Measurements from ENCODE around the gene TNFSF18. TPM values are rescaled to one million over a fixed set of nuclear protein-coding genes. Genes with fewer than 3 reads are reported as not detected.

The TNFSF18 gene
- total and polyA plus RNA-seq, 2 experiments from 2014 or later = 0.11 to 0.22 TPM

DNA sequence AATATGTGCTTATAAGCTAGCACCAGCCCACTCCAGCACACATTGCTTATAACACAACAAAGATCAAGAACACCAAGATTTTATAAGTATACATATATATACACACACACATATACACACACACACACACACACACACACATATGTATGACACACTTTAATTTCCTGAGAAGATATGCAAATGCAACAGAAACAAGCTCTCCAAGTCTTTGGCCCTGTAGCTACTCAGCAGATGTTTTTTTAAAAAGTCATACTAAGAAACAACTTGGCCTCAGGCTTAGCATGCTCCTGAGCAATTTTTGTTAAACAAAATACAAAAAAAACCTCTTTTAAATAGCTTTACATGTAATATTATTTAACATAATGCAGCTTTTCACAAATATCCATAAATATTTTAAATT, 11.1 kb downstream of the TNFSF18 start:
- in situ Hi-C loops (cut with MboI) = no loop called here
- no peaks in the 10 kb centered on the region for H3K36me3 ChIP-seq (ENCODE audit: low read depth)
- DNase-seq = no peak

DNA sequence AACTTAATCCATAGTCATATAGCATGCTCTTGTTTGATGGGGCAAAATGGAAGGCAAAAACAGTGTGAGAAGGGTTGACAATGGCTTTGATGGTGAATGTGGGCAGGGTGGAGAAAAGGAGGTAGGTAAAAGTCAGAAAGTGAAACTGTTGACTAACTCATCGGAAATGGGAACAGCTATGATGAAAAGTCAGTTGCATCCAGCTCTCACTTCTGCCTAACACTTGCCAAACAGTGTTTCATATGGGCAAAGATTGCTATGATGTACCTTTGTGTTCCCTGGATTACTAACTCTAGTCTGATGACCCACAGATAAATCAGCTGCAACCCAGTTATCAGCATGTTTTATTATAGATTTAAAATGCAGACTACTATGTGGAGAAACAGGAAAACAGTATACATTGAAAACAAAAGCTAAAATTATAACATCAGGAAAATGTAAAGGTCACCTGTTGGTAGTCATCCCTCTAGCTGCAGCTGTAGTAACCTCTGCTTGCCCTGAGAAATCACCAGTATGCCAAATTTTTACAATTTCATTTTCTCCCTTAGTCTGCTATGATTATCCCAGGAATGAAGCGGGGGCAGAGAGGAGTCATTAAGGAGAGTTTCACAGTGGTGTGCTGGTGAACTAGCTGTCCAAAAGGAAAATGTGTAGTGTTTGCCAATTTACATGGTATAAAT, 11.7 kb downstream of the TNFSF18 start:
- DNase-seq = no peak
- H3K9me3 ChIP-seq (ENCODE audit: low read depth) = no peaks in the 10 kb centered on the region
- H3K79me2 ChIP-seq (ENCODE audit: insufficient read depth) = no peaks in the 10 kb centered on the region
- WGBS, 2 experiments (ENCODE audit: low coverage in 1 of 2, low lambda C conversion rate in 2 of 2, missing lambda C conversion rate in 2 of 2) = 89 to 92% methylated on average over 2 of the region's 2 CpGs
- H3K4me2 ChIP-seq (ENCODE audit: unreplicated experiment) = no peak overlapping the region
- H3F3A ChIP-seq (ENCODE audit: insufficient read depth) = no peaks in the 10 kb centered on the region
- no peaks in the 10 kb centered on the region for H3K27me3 ChIP-seq (replicated peaks; ENCODE audit: insufficient read depth)
- H3K27ac ChIP-seq = no peak overlapping the region
- H3K9ac ChIP-seq = no peak overlapping the region
- no peak overlapping the region for H3K4me3 ChIP-seq
- in situ Hi-C loops (cut with MboI) = no loop called here
- H4K20me1 ChIP-seq (ENCODE audit: insufficient read depth) = no peaks in the 10 kb centered on the region
- no peaks in the 10 kb centered on the region for H3K36me3 ChIP-seq (ENCODE audit: low read depth)
- peaks cover 8% of the 10 kb centered on the region for H3K4me1 ChIP-seq (ENCODE audit: insufficient read depth)
- H2AFZ ChIP-seq = no peak overlapping the region
- TF ChIP-seq EZH2phosphoT487 (IDR thresholded peaks at IDR 0.05; ENCODE audit: insufficient read depth, low read depth) (no peak), EZH2 (IDR thresholded peaks at IDR 0.05; ENCODE audit: insufficient read depth, poor library complexity, severe bottlenecking) (no peak)
- no peaks in the 10 kb centered on the region for H3K9me2 ChIP-seq (ENCODE audit: insufficient read depth)

More for the DNA sequence above, 11.1 kb downstream of the TNFSF18 start:
- H3K4me3 ChIP-seq = no peak overlapping the region
- no peak overlapping the region for H3K27ac ChIP-seq
- no peak overlapping the region for H3K4me2 ChIP-seq (ENCODE audit: unreplicated experiment)
- H4K20me1 ChIP-seq (ENCODE audit: insufficient read depth) = no peaks in the 10 kb centered on the region
- no peaks in the 10 kb centered on the region for H3K79me2 ChIP-seq (ENCODE audit: insufficient read depth)
- H3K4me1 ChIP-seq (ENCODE audit: insufficient read depth) = peaks cover 8% of the 10 kb centered on the region
- no peaks in the 10 kb centered on the region for H3K9me2 ChIP-seq (ENCODE audit: insufficient read depth)
- H3K9ac ChIP-seq = no peak overlapping the region
- H3K9me3 ChIP-seq (ENCODE audit: low read depth) = no peaks in the 10 kb centered on the region
- TF ChIP-seq EZH2phosphoT487 (IDR thresholded peaks at IDR 0.05; ENCODE audit: insufficient read depth, low read depth) (no peak), EZH2 (IDR thresholded peaks at IDR 0.05; ENCODE audit: insufficient read depth, poor library complexity, severe bottlenecking) (no peak)
- no peak overlapping the region for H2AFZ ChIP-seq
- H3K27me3 ChIP-seq (replicated peaks; ENCODE audit: insufficient read depth) = no peaks in the 10 kb centered on the region
- no peaks in the 10 kb centered on the region for H3F3A ChIP-seq (ENCODE audit: insufficient read depth)

DNA sequence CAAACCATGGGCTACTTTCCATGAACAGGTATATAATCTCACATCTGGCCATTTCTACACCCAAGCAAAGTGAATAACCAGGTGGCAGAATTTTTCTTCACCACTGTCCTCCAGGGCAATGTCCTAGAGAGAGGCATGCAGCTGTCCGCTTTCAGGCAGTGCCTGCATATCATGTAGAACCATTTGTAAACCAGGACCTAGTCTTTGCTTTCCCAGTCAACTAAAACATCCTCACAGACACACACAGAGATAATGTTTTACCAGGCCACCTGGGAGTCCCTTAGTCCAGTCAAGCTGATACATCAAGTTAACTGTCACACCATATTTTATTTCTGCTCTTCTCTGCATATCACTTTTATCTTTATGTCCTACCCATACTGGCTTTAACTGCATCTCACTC, 26.2 kb downstream of the TNFSF18 start:
- no peak for TF ChIP-seq EZH2 (IDR thresholded peaks at IDR 0.05; ENCODE audit: insufficient read depth, poor library complexity, severe bottlenecking)
- no peak for TF ChIP-seq EZH2phosphoT487 (IDR thresholded peaks at IDR 0.05; ENCODE audit: insufficient read depth, low read depth)
- WGBS, 2 experiments (ENCODE audit: low coverage in 1 of 2, low lambda C conversion rate in 2 of 2, missing lambda C conversion rate in 2 of 2) = 94 to 97% methylated on average over 1 of the region's 1 CpG
- Histone ChIP-seq H3K4me3 (no peak overlapping the region), H3F3A (ENCODE audit: insufficient read depth) (no peaks in the 10 kb centered on the region), H4K20me1 (ENCODE audit: insufficient read depth) (no peaks in the 10 kb centered on the region), H3K9me3 (ENCODE audit: low read depth) (no peaks in the 10 kb centered on the region), H2AFZ (no peak overlapping the region), H3K27ac (no peak overlapping the region), H3K9ac (no peak overlapping the region), H3K4me2 (ENCODE audit: unreplicated experiment) (no peak overlapping the region), H3K36me3 (ENCODE audit: low read depth) (no peaks in the 10 kb centered on the region), H3K4me1 (ENCODE audit: insufficient read depth) (no peaks in the 10 kb centered on the region), H3K27me3 (replicated peaks; ENCODE audit: insufficient read depth) (no peaks in the 10 kb centered on the region), H3K9me2 (ENCODE audit: insufficient read depth) (peaks cover 5% of the 10 kb centered on the region; the same call in 1 of the 2 replicates), H3K79me2 (ENCODE audit: insufficient read depth) (no peaks in the 10 kb centered on the region)
- DNase-seq = no peak
- in situ Hi-C loops (cut with MboI) = no loop called here

DNA sequence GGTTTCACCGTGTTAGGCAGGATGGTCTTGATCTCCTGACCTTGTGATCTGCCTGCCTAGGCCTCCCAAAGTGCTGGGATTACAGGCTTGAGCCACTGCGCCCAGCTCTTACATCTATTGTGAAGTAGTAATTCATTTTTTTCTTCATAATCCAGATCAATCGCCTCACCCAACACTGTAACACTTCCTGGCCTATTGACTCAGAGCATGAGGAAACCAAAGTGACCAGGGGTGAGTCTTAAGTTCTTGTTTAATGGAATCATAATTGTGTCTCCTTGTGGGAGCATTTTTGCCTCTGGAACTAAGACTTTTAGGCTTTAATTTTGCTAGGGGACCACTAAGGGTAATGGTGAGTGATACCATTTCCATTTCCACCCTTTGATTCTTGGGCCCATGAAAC, 27.4 kb downstream of the TNFSF18 start:
- H2AFZ ChIP-seq = no peak overlapping the region
- no peaks in the 10 kb centered on the region for H4K20me1 ChIP-seq (ENCODE audit: insufficient read depth)
- 69 to 81% methylated on average over 3 of the region's 3 CpGs for WGBS, 2 experiments (ENCODE audit: low coverage in 1 of 2, low lambda C conversion rate in 2 of 2, missing lambda C conversion rate in 2 of 2)
- H3K4me3 ChIP-seq = no peak overlapping the region
- no peaks in the 10 kb centered on the region for H3K36me3 ChIP-seq (ENCODE audit: low read depth)
- no peaks in the 10 kb centered on the region for H3K27me3 ChIP-seq (replicated peaks; ENCODE audit: insufficient read depth)
- no peak overlapping the region for H3K27ac ChIP-seq
- no peak overlapping the region for H3K4me2 ChIP-seq (ENCODE audit: unreplicated experiment)
- peaks cover 5% of the 10 kb centered on the region; the same call in 1 of the 2 replicates for H3K9me2 ChIP-seq (ENCODE audit: insufficient read depth)
- in situ Hi-C loops (cut with MboI) = no loop called here
- TF ChIP-seq EZH2phosphoT487 (IDR thresholded peaks at IDR 0.05; ENCODE audit: insufficient read depth, low read depth) (no peak), EZH2 (IDR thresholded peaks at IDR 0.05; ENCODE audit: insufficient read depth, poor library complexity, severe bottlenecking) (no peak)
- H3K4me1 ChIP-seq (ENCODE audit: insufficient read depth) = no peaks in the 10 kb centered on the region
- no peak overlapping the region for H3K9ac ChIP-seq
- no peaks in the 10 kb centered on the region for H3F3A ChIP-seq (ENCODE audit: insufficient read depth)
- no peaks in the 10 kb centered on the region for H3K9me3 ChIP-seq (ENCODE audit: low read depth)
- DNase-seq = peak; percentile 46
- no peaks in the 10 kb centered on the region for H3K79me2 ChIP-seq (ENCODE audit: insufficient read depth)

Data from GM23248 (cell line).